Peyer's patch (tissue), 4 donors: ENCODE results near the gene RELL1.

Experiments used
- POLR2A ChIP-seq, 2 donors: fragments of 450-650 bp; IDR thresholded peaks; one replicate each; pipeline ENCODE4 v1.5.1; 2017; ENCODE audit warnings: antibody characterized with exemption in 2 of 2, mild to moderate bottlenecking in 2 of 2, moderate library complexity in 2 of 2
- TF ChIP-seq, protein P1 (sequence below), 6 experiments: fragments of 450-650 bp in 4 of 6; fragments of 200-600 bp in 2 of 6; sonication (generic) in 1 of 6; IDR thresholded peaks; one replicate each; pipeline ENCODE4 v1.5.1; 2017 to 2019; ENCODE audit warnings: antibody characterized with exemption in 6 of 6, mild to moderate bottlenecking in 3 of 6, moderate library complexity in 1 of 6

DNA sequence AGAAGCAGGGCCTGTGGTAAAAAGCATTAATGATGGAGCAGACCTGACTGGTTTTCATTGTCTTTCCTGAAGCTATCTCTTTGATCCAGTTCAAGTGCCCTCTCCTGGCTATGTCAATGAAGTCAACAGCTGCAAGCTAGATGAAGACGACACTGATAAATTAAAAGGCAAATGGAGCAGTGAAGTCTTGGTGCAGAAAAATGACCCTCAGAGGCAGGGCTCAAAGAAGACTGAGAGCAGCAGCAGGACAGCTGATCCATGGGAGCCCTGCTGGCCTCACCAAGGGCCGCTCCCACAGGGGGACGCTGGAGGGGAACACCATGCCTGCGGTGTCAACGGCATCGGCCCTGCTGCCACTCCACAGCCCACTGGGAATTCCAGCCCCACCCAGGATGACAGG is 96.2 kb downstream of the RELL1 start:
- no peak for TF ChIP-seq POLR2A (IDR thresholded peaks at IDR 0.05)
- TF ChIP-seq, protein P1, sequence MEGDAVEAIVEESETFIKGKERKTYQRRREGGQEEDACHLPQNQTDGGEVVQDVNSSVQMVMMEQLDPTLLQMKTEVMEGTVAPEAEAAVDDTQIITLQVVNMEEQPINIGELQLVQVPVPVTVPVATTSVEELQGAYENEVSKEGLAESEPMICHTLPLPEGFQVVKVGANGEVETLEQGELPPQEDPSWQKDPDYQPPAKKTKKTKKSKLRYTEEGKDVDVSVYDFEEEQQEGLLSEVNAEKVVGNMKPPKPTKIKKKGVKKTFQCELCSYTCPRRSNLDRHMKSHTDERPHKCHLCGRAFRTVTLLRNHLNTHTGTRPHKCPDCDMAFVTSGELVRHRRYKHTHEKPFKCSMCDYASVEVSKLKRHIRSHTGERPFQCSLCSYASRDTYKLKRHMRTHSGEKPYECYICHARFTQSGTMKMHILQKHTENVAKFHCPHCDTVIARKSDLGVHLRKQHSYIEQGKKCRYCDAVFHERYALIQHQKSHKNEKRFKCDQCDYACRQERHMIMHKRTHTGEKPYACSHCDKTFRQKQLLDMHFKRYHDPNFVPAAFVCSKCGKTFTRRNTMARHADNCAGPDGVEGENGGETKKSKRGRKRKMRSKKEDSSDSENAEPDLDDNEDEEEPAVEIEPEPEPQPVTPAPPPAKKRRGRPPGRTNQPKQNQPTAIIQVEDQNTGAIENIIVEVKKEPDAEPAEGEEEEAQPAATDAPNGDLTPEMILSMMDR (IDR thresholded peaks at IDR 0.05): no peak
